Stimulated activated CD4-positive, alpha-beta T cell treated with anti-CD3 and anti-CD28 coated beads, Interleukin-12 subunit alpha, Interleukin-12 subunit beta, amount 100 ng/mL, for 48 hours (primary cell): ENCODE data around the gene SLC22A17.

Source experiments
- DNase-seq, 3 donors: peaks; one replicate each; pipeline ENCODE4 v3.0.0-alpha.2; 2020; ENCODE audit warnings: low read depth in 2 of 3, low spot score in 1 of 3

SLC22A17 gene

DNA sequence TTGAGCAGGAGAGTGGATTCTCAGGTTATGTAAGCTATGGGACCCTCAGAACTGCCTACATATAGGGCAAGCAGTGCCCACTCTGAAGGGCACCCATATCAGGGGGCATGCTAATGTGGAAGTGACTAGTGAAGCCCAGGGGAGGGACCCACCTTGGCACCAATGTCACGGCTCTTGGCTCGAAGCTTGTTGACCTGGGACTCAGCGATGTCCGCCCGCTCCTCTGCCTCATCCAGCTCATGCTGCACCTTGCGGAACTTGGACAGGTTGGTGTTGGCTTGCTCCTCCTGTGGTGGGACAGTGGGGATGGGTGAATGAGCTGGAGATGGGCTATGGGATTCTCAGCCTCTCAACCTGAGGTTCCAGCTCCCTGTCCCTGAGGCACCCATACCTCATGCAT, 29.6 kb upstream of the SLC22A17 start:
- no peak for DNase-seq

DNA sequence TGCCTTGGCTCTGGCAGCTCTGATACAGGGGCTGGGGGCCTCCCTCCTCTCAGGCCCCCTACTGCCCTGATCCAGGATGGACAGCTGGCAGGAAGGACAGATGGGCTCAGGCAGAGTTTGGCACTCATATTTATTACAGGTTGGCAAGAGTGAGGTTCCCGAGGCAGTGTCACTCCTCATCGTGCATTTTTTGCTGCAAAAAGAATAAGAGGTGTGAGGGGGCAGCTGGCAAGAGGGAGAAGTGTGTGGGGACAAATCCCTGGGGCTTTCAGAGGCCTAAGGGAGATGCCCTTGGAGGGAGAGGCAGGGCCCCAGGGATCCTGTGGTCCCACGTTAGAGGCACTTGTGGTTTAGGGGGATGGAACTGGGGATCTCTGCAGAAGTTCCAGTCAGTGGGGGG, 29.2 kb upstream of the SLC22A17 start:
- DNase-seq, result no peak

DNA sequence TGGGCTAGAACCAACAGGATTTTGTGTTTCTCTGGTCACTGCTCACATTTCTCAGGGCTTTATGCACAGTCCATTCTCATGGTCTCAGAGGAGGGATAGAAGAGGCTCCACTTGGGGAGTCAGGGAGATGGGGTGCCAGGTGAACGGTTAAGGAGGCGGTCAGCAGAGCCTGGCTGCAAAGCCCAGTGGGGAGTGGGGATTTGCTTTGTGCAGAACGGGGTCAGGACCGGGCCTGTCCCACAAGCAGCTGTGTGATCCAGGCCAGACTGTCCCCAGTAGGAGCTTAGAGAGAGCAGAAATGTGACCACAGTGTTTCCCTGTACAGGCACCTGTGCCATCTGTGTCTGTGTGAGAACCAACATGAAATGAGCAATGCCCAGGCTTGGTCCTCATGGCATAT, 28.3 kb upstream of the SLC22A17 start:
- no peak for DNase-seq

DNA sequence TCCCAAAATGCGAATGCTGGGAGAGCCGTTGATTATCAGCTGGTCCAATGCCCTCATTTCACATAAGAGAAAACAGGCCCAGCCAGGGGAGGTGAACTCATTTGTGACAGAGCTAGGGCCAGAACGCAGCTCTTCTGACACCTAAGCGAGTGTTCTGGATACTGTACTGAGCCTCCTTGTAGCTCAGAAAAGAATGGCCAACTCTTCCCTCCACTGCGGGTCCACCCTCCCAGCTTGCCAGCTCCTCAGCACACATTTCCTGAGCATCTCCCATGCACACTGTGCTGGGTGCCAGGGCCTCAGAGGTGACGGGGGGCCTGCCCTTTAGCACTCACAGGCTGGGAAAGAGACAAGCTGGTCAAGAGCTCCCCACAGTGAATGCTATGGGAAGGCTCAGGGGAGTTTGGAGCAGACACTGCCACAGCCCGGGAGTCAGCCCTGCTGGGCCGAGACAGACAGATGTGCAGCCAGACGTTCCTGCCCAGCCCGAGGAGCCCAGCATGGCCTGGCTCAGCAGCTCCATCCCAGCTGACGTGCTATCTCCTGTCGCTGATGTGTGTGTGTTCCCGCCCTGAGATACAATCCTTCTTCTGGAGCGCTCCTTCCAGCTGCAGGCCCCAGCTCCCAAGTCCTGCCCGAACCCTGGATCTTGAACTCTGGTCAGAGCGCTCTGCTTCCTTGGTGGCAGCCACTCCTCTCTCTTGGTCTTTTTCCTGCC, 27.7 kb upstream of the SLC22A17 start:
- DNase-seq, result no peak

DNA sequence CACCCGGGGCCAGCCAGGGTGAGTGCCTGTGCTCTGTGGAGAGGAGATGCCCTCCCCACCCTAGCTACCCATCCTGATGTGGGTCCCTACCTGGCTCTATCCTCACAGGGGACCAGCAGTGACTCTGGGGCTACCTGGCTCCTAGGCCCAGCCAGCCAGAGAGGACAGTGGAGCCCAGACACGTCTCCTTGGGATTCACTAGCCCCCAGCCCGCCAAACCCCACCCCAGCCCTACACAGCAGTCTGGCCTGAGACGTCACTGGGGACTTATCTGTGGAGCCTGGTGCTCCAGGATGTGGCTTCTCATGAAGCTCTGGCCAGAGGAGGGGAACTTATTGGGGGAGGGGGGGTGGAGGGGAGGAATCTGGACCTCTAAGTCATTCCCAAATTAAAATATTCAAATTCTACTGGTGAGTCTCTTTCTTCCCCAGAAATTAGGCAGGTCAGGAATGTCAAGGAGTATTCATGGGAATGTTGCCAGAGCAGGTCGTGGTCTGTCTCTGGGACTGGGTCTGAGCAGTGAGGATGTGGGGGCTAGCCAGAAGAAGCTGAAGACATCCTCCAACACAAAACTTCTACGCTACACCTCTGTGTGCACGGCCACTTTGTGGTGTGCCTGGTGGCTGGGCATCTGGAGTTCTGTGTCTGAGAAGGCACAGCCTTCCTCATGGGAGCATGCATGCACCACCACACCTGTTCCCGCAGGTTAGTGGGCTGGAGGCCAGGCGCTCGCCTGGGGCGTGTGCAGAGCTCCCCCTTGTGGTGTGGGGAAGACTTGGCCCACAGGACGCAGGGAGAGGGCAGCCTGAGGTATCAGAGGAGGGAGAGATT, 26.9 kb upstream of the SLC22A17 start:
- peak; percentile 39 to 56 (median 54) for DNase-seq

DNA sequence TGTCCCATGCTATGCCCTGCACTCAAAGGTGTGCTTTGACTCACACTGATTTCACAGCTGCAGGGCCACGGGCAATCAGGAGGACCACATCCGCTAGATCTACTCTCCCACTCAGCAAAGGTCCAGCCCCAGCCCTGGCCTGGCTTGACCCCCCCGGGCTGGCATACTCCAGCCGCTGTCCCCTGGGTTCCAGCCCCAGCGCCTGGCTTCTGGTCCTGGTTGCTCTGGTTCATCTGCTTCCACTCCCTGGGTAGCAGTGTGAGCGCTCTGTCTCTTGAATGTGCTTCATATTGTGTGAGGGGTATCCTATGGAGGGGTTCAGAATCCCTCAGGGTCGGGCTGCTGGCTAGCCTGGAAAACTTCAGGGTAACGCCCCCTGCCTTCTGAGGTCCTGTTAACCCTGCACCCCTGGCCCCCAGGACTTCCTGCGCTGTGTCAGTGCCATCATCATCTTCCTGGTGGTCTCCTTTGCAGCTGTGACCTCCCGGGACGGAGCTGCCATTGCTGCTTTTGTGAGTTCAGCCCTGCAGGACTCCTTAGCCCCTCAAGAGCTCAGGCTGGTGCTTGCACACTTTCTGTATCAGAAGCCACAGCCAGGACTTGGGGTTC, 26.0 kb upstream of the SLC22A17 start:
- DNase-seq, result no peak

DNA sequence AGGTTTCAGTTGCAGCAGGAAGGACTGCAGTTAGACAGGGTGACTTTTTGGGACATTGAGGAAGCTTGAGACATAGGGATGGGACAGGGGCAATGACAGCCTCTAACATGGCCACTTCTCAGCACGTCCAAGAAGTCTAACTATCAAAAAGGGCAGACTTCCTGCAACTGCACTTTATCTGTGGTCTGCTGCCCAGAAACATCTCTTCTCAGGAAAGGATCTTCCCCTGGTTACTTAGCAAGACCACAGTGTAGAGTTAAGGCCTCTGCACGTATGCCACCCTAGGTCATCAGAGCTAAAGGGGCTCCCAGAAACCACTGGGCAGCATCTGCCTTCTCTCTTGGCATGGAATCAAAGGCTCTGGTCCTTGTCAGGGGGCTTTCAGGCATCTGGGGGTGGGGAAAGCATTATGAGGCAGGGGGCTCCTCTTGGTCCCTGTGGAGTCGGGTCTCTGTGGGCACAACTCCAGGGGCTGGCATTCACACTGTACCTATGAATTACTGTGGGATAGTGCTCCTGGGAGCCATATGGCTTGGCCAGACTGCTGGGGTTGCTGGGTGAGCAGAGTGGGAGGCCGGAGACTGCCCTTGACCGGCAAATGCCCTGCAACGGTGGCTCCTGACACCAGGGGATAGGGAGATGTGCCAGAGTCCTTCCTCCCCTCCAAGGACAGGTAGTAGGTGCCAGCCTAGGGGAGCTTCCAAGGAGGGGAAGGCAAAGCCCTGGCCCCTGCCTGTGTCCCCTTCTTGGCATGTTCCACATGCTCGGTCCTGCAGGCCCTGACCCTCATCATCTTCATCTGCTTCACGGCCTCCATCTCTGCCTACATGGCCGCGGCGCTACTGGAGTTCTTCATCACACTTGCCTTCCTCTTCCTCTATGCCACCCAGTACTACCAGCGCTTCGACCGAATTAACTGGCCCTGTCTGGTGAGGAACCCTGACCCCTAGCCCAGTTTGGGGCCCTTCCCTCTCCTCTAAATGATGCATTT, 25.2 kb upstream of the SLC22A17 start:
- no peak for DNase-seq

DNA sequence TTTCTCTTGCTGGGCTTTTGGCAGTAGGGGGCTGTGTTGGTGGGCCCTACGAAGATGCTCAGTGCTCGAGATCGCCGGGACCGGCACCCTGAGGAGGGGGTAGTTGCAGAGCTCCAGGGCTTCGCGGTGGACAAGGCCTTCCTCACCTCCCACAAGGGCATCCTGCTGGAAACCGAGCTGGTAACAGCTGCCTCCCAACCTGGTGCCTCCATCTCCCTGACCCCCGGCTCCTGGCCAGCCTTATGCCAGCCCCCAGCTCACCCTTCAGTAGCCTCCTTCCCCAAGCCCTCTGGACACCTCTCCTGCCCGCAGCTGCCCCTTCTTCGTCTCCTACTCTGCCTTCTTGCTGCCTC, 24.5 kb upstream of the SLC22A17 start:
- no peak for DNase-seq

DNA sequence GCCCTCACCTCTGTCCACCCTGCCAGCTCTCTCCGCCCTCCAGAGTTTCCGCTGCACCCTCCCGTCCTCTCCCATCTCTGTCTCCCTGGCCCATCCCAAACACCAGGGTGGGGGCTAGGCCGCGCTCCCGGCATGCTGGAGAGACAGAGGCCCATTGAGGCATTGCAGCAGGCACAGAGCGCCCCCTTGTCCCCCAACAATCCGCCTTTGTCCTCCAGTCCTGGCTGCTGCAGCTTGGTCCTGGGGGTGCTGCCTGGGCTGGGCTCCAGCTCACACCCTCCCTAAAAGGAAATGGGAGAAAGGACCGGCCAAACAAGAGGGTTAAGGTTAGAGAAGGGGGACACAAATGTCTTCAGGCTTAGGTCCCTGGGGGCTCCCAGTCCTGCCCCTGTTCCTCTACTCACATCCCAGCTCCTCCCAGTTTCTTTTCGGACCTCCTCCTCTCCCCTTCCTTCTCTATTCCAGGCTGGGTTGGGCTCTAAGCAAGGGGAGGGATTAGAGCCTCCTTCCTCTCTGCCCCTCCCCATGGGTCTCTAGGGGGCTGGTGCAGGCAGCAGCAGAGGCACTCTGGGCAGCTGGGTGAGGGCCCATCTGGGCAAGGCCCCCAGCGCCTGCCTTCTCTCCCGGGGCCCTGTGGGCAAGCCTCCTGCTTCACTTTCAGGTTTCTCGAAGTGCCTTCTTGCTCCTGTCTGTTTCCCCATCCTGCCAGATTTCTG, 24.0 kb upstream of the SLC22A17 start, which contains the start of gene CMTM5:
Gene CMTM5 (plus strand): TSS at position 565 of the 716 bp plus-strand sequence. CDS start 206 bp downstream, outside the sequence.
- DNase-seq, result no peak

DNA sequence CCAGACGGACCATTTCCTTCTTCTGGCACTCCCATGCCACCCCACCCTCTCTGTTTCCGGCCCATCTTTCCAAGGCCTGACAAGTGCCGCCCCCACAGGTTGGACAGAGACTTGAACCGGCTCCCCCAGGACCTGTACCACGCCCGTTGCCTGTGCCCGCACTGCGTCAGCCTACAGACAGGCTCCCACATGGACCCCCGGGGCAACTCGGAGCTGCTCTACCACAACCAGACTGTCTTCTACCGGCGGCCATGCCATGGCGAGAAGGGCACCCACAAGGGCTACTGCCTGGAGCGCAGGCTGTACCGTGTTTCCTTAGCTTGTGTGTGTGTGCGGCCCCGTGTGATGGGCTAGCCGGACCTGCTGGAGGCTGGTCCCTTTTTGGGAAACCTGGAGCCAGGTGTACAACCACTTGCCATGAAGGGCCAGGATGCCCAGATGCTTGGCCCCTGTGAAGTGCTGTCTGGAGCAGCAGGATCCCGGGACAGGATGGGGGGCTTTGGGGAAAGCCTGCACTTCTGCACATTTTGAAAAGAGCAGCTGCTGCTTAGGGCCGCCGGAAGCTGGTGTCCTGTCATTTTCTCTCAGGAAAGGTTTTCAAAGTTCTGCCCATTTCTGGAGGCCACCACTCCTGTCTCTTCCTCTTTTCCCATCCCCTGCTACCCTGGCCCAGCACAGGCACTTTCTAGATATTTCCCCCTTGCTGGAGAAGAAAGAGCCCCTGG, 23.0 kb upstream of the SLC22A17 start:
- DNase-seq, result no peak

DNA sequence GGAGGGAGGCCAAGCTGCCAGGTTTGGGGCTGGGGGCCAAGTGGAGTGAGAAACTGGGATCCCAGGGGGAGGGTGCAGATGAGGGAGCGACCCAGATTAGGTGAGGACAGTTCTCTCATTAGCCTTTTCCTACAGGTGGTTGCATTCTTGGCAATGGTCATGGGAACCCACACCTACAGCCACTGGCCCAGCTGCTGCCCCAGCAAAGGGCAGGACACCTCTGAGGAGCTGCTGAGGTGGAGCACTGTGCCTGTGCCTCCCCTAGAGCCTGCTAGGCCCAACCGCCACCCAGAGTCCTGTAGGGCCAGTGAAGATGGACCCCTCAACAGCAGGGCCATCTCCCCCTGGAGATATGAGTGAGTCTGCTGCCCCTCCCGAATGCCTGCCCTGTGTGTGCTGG, 20.4 kb upstream of the SLC22A17 start:
- no peak for DNase-seq

DNA sequence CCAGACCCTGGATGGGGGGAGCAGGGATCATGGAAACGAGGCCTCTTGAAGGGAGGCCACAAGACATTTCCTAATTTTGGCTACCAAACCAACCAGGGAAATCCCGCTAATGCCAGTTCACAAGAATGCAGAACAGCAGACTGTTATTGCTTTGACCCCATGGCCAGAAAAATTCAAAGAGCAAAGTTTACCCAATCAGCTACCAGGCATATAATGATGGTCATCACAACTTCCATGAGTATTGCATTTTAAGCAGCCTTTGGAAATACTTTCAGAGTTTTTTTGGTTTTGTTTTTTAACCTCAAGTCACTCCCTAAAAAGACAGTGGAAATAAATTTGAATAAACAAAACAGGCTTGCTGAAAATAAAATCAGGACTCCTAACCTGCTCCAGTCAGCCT, 19.8 kb upstream of the SLC22A17 start, which contains the start of gene IL25:
Gene IL25 (plus strand): TSS at position 301 of the 400 bp plus-strand sequence.
- DNase-seq, result no peak

DNA sequence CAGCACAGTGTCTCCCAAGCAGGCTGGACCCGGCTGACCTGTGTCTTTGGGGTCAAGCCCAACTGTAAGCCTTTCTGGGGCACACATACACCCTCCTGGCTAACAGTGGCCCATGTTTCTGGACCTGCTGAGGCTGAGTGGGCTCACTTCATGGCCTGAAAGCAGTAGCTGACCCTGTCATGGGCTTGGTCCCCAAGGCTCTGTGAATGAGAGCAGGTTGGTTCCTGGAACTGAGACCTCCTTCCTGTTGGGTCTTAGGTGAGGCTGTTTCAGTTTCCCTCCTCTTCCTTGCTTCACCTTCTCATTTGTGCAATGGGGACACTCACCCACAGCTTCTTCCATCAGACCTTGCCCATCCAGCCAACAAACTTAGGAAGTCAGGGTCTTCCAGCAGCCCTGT, 19.2 kb upstream of the SLC22A17 start:
- DNase-seq, result no peak

DNA sequence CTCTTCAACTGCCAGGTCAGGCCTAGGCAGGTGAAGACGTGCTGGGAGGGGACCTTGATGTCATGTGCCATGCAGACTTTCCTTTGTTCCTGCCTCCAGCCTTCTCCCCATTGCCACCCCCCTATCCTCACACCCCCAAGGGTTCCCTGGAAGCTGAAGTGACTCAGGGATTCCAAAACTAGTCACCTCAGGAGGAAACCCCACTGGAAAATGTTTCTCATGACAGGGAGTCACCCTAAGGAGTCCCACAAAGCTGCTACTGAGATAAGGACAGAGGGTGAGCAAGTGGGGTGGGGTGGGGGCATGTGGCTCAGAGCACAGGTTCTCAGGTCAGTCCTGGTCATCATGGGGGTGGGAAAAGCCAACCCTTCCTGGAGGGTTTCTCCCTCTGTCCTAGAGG, 17.5 kb upstream of the SLC22A17 start:
- DNase-seq, result no peak

DNA sequence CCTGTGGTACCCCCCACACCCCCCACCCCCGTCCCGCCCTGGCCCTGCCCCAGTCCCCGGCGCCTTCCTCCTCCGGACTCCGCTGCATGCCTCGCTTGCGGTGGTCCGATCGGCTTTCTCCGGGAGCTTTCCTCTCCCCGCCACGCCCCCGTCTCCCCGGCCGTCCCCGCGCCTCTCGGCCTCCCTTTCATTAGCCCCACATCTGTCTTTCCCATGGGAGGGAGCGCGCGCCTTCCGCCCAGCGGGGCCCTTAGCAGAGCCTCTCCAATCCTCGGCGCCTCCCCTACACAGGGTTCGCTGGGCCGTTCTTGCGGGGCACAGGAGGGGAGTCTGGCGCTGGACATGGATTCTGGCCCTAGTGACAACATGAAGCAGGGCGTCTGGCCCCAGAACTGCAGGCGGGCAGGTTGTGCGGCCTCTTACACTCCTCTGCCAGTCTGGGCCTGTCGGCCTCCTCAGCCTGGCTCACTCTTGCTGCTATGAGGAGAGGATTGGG, 13.8 kb upstream of the SLC22A17 start:
- no peak for DNase-seq

DNA sequence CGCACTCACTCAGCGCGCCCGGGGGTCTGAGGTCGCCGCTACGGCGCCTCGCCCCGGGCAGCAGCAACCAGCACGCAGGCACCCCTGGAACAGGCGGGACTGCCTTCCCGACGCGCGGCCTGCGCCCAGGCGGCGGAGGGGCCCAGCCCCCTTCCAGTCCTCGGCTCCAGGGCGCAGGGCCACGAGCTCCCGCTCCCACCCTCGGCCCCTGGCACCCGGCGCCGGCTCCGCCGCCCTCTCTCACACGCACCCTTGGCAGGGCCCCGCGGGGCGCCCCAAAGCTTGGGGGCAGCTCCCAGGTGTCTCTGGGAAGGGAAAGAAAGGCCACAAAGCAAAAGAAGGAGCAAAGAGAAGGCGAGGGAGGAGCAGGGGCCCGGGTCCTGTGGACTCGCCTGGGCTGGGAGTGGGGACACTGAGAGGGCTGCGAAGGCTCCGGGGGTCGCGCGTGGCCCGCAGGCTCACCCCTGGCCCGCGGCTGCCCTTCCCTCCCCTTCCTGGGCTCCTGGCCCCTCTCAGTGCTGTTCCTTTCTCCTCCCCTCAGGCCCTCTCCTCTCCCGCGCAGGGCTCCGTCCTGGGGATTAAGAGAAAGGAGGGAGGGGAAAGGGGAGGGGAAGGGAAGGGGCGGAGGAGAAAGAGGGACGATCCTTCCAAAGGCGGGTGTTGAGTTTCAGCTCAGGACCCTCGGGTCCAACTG, 13.2 kb upstream of the SLC22A17 start:
- no peak for DNase-seq

DNA sequence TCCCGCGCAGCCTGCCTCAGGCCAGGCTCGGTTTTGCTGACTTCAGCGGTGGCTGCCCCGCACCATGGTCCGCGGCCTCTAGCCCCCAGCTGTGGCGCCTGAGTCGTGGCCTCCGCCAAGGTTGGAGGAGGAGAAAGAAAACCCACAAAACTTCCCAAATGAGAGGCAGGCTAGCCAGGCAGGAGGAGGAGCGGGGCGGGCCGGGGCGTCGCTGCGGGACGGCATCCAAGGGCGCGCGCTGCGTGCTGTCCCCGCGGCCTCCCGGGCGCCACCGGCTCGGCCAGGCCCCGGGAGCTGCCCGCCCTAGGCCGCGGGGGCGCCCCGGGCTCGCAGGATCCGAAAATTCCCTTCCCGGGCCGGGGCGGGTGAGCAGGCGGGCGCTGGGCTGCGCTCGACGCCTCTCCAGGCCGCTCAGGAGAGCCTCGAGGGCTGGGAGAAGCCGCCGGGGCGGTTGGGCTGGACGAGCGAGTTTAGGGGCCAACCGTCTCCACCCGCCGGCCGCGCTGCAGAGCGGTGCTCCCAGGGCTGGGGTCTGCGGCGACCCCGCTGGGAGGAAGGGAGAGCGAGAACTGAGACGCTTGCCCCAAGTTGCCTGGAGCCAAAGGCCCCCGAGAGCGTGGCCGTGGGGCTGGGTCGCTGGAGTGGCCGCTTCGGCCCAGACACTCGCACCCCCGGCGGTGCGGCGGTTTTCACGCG, 12.5 kb upstream of the SLC22A17 start, which contains the start of gene EFS:
Gene EFS (minus strand): TSS at position 137 of the 696 bp plus-strand sequence. CDS start 147 bp downstream, outside the sequence.
- no peak for DNase-seq
